SIG-M5 treated with dmso at 0.1 percent for 504 hours (cell line): ENCODE data around the gene MCCC2.
"Not testable (repeated sequence)": the region's sequence is repeated elsewhere in the genome, so short reads cannot be mapped to it uniquely, and the experiment has no call there.

Experiments used
- DNase-seq: peaks from one replicate; lab custom pipeline; 2025; ENCODE audit not compliant: unreplicated experiment; lab: John Stamatoyannopoulos, UW

The MCCC2 gene

GRCh38 chr5:71658916-71659662 lies 71.9 kb downstream of the MCCC2 start:
- peak; percentile 13 for DNase-seq

GRCh38 chr5:71662381-71662780 lies 75.2 kb downstream of the MCCC2 start:
- no peak for DNase-seq

GRCh38 chr5:71663191-71663969 lies 76.2 kb downstream of the MCCC2 start:
- DNase-seq: no peak

- DNase-seq: not testable (repeated sequence)
Observed at GRCh38 chr5:71664615-71665014, 77.5 kb downstream of the MCCC2 start.

- DNase-seq: no peak
Observed at GRCh38 chr5:71666321-71666720, 79.2 kb downstream of the MCCC2 start.

GRCh38 chr5:71677977-71678376 lies 90.8 kb downstream of the MCCC2 start:
- DNase-seq: no peak

GRCh38 chr5:71679714-71680113 lies 92.6 kb downstream of the MCCC2 start:
- no peak for DNase-seq

- no peak for DNase-seq
Observed at GRCh38 chr5:71680510-71680909, 93.4 kb downstream of the MCCC2 start.

- DNase-seq: no peak
Observed at GRCh38 chr5:71681296-71681695, 94.2 kb downstream of the MCCC2 start.

GRCh38 chr5:71684309-71684708 lies 97.2 kb downstream of the MCCC2 start:
- no peak for DNase-seq

GRCh38 chr5:71693828-71694427 lies 106.8 kb downstream of the MCCC2 start:
- no peak for DNase-seq

- no peak for DNase-seq
Observed at GRCh38 chr5:71695071-71695470, 107.9 kb downstream of the MCCC2 start.

- DNase-seq: no peak
Observed at GRCh38 chr5:71695595-71695994, 108.5 kb downstream of the MCCC2 start.

GRCh38 chr5:71697967-71698366 lies 110.8 kb downstream of the MCCC2 start:
- DNase-seq: no peak

GRCh38 chr5:71699233-71699632 lies 112.1 kb downstream of the MCCC2 start:
- DNase-seq: no peak

GRCh38 chr5:71699751-71700150 lies 112.6 kb downstream of the MCCC2 start:
- DNase-seq: no peak

GRCh38 chr5:71700803-71701202 lies 113.7 kb downstream of the MCCC2 start:
- no peak for DNase-seq

- no peak for DNase-seq
Observed at GRCh38 chr5:71701407-71701806, 114.3 kb downstream of the MCCC2 start.

GRCh38 chr5:71703941-71704340 lies 116.8 kb downstream of the MCCC2 start:
- DNase-seq: no peak

- no peak for DNase-seq
Observed at GRCh38 chr5:71705421-71705820, 118.3 kb downstream of the MCCC2 start.

GRCh38 chr5:71706906-71707305 lies 119.8 kb downstream of the MCCC2 start:
- no peak for DNase-seq
